Amniotic stem cell (primary cell): ENCODE data around the gene PIGK.
"Not testable (repeated sequence)": the region's sequence is repeated elsewhere in the genome, so short reads cannot be mapped to it uniquely, and the experiment has no call there.

Experiments
- DNase-seq: peaks from one replicate; lab custom pipeline; 2025; lab: John Stamatoyannopoulos, UW

PIGK gene

DNA sequence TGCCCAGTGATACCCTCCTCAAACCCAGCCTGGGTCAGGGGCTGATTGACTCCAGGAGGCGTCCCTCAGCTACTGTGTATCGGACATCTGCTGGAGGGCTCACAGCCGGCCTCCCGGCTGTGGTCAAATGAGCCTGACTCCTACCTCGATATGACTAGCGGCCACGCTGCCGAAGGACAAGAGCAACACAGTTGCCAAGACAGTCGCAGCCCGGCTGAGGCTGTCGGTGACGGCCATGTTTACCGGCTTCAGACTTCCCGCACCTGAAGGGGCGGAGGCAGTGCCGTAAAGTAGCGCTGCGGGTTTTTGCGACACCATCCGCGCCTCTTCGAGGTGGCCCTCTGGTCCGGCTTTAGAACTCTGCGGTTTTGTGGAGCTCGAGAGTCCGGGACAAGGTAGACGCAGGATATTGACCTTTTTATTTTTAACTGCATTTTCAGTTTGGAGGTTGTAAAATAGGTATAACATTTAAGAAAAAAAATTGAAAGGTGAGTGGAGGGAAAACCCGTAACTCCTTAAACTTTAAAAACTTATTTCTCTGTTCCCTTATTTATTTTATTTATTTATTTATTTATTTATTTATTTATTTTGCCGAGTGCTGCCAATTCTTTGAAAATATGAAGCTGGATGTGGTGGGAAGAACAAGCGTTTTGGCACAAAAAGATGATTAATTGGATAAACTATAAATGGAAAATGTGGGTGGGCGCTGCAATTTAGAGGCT is at the start of gene PIGK:
TSS of gene PIGK (minus strand) at position 265 of the 722 bp plus-strand sequence. CDS start at position 237, 28 bp downstream.
- peak; percentile 79 for DNase-seq

DNA sequence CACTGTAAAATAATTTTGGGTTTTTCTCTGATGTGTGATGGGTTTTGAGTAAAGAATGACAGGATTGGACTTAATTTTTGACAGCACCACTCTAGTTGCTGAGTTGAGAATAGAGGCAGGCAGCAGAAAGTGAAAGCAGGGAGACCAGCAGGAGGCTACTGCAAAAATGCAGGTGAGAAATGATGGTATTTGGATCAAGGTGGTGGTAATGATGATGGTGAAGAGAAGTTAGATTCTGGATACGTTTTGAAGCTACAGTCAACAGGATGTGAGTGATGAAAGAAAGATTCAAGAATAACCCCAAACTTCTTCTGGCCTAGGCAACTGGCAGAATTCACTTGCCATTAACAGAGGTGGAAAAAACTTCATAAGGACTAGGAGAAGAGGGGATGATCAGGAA is 47.8 kb upstream of the PIGK start:
- no peak for DNase-seq

DNA sequence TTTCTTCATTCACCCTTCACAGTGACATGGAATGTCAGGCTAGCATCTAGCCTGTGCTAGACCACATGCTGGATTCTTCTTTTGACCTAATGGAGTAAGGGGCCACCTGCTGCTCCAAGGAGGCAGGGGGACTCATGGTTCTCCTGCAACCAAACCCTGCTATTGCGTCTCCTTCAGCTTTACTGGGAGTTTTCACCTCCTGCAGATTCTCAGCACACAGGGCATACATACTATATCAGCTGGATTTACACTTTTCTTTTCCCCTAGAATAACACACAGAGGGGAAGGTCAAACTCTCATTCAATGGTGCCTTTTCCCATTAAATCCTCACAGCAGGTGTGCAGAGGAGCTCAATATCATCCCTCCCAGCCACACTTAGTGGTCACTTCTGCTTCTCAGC is 46.0 kb upstream of the PIGK start:
- no peak for DNase-seq

GRCh38 chr1:77263708-77264107 is 44.5 kb upstream of the PIGK start:
- no peak for DNase-seq

GRCh38 chr1:77253211-77253610 is 34.0 kb upstream of the PIGK start:
- DNase-seq, result no peak

DNA sequence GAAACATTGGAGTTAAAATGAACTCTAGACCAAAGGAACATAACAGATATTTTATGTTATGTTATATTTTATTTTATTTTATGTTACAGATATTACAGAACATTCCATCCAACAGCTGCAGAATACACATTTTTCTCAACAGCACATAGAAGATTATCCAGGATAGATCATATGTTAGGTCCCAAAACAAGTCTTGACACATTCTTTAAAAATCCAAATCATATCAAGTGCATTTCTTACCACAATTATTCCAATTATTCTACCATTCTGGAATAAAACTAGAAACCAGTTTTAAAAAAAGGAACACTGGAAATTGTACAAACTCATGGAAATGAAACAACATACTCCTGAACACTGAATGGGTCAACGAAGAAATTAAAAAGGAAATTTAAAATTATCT is 30.9 kb upstream of the PIGK start:
- DNase-seq, result no peak

- no peak for DNase-seq
Observed at GRCh38 chr1:77245830-77246229, 26.6 kb upstream of the PIGK start.

- DNase-seq, result no peak
Observed at GRCh38 chr1:77239311-77239710, 20.1 kb upstream of the PIGK start.

DNA sequence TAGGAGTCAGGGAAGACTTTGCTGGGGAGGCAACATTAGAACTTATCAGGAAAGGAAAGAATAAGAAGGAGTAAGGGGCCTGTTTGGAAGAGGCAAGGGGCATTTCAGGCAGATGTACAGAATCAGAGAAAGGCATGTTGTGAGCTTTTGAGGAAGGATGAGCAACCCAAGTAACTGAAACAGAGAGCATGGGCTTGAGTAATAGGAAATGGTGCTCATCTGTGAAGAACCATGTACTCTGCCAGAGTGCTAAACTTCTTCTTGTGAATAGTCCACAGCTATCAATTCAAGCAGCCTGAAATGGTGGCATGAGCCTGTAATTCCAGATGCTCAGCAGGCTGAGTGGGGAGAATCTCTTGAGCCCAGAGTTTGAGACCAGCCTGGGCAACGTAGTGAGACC is 19.2 kb upstream of the PIGK start:
- DNase-seq, result no peak

GRCh38 chr1:77234943-77235342 is 15.7 kb upstream of the PIGK start:
- DNase-seq, result no peak

DNA sequence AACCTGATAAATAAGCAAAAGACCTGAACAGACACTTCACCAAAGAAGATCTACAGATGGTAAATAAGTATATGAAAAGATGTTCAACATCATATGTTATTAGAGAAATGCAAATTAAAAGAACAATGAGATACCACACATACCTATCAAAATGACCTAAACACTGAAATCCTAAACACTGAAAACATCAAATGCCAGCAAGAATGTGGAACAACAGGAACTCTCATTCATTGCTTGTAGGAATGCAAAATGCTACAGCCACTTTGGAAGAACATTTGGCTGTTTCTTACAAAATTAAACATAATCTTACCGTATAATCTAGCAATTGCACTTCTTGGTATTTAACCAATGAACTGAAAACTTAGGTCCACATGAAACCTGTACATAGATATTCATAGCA is 14.9 kb upstream of the PIGK start:
- DNase-seq, result no peak

DNA sequence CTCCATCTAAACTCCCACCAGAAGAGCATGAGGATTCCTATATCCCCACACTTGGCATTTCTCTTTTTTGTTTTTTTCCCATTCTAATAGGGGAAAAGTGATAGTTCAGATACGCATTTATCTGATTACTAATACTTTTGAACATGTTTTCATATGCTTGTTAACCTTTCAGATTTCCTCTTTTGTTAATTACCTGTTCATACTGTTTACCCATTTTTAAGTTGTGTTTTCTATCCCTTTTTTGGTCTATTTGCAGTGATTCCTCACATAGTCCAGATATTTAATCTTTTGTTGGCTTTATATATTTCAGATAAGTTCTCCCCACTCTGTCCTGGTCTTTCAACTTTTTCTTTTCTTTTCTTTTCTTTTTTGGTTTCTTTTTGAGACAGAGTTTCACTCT is 13.6 kb upstream of the PIGK start:
- DNase-seq, result no peak

- no peak for DNase-seq
Observed at GRCh38 chr1:77230051-77230450, 10.8 kb upstream of the PIGK start.

DNA sequence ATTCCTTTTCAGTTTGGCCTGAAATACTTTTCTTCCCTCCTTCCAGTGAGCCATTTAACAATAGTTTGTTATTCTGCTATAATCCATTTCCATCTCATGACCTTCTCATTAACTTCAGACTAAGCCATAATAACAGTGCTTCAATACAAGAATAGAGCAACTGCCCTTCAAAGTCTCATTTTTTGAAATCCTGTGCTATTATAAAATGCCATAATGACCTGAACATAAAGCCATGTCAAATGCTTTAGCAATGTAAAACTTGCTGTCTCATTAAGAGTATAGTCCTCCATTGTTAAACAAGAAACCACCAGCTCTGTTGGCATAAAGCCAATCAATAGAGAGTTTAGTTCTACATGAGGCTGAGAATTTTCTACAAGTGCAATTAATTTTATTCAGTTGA is 9.6 kb upstream of the PIGK start:
- no peak for DNase-seq

- DNase-seq, result no peak
Observed at GRCh38 chr1:77227381-77227780, 8.2 kb upstream of the PIGK start.

GRCh38 chr1:77222496-77222895 is 3.3 kb upstream of the PIGK start:
- no peak for DNase-seq

DNA sequence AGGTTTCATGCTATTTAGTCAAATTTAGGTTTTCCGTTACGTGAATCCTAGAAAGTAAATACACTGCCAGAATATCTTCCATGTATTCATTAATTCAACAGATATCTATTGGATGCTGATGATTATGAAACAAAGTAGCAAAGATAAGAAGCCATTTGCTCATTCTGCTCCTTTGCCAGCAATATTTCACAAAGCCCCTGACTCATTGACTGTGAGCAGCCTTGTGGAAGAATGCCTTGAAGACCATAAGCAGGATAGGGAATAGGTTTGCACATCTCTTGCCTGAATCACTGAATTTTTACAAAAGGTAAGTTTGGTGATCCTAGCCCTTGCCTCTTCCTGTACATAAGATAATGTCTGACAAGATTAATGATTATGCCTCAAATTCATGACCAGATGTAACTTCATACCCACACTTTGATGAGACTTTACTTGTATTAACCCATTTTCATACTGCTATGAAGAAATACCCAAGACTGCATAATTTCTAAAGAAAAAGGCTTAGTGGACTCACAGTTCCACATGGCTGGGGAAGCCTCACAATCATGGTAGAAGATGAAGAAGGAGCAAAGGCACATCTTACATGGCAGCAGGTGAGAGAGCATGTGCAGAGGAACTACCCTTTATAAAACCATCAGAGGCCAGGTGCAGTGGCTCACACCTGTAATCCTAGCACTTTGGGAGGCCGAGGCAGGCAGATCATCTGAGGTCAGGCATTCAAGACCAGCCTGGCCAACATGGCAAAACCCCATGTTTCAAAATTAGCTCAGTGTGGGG is 1.6 kb upstream of the PIGK start:
- DNase-seq, result no peak

- DNase-seq, result no peak
Observed at GRCh38 chr1:77218477-77219165, 609 bp downstream of the PIGK start.

DNA sequence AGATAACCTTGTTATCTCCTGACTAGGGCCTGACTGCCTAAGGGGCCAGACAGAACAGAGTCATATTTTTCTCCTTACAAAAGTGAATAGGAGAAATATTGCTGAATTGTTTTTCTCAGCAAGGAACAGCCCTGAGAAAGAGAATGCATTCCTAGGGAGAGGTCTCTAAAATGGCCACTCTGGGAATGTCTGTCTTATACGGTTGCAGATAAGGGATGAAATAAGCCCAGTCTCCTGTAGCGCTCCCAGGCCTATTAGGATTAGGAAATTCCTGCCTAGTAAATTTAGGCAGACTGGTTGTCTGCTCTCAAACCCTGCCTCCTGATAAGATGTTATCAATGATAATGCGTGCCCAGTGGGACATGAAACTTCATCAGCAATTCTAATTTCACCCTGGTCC is 15.2 kb downstream of the PIGK start:
- not testable (repeated sequence) for DNase-seq

- DNase-seq, result no peak
Observed at GRCh38 chr1:77202751-77203150, 16.5 kb downstream of the PIGK start.

- DNase-seq, result no peak
Observed at GRCh38 chr1:77200806-77201205, 18.4 kb downstream of the PIGK start.

- no peak for DNase-seq
Observed at GRCh38 chr1:77200293-77200692, 18.9 kb downstream of the PIGK start.

DNA sequence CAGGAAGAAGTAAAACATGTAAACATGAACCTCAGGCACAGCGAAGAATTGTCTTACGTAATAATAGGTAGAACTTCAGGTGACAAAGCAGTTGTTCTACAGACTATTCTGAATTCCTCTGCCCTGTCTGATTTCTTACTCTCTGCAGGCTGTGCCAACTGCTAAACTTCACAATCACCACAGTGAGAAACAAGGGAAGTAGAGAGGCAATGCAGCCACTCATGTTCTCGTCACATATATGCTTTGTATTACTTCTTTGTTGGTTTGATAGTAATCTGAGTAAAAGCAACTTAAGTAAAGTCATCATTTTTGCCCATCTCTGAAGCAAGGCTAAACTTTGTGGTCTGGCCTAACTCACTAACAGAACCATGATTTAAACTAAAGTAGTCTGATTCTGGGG is 21.9 kb downstream of the PIGK start:
- no peak for DNase-seq
